H4 (cell line): Measurements from ENCODE around the gene PRAMEF1. TPM values are rescaled to one million over a fixed set of nuclear protein-coding genes. Genes with fewer than 3 reads are reported as not detected.
"Not testable (repeated sequence)": the region's sequence is repeated elsewhere in the genome, so short reads cannot be mapped to it uniquely, and the experiment has no call there.

Source experiments
- DNase-seq: peaks from one replicate; pipeline ENCODE4 v3.0.0-alpha.2; 2015; ENCODE audit warnings: low spot score
- total RNA-seq: library from RNA; depleted of rRNA; stranded (reverse); fragments of >200 nt; shearing (Covaris generic); gene quantifications from 2 replicates; pipeline ENCODE4 v1.2.3, GENCODE V29; 2014; rRNA removed

The PRAMEF1 gene
- not detected in 2 replicates for total RNA-seq

- DNase-seq, result not testable (repeated sequence)
These were observed at the start of gene PRAMEF1 for GRCh38 chr1:12791097-12791496. PRAMEF1 (plus strand) TSS chr1:12791397; CDS start chr1:12793228, 1,831 bp downstream.

- no peak for DNase-seq
These were observed 49.3 kb upstream of the PRAMEF1 start for GRCh38 chr1:12741946-12742345.

- no peak for DNase-seq
These were observed 45.8 kb upstream of the PRAMEF1 start for GRCh38 chr1:12745126-12745991.

GRCh38 chr1:12745992-12746323, 45.2 kb upstream of the PRAMEF1 start, which contains the start of gene CFAP107:
CFAP107 (plus strand) TSS chr1:12746200; CDS start chr1:12746431, 231 bp downstream.
- DNase-seq, result no peak

- DNase-seq, result no peak
These were observed 42.3 kb upstream of the PRAMEF1 start for GRCh38 chr1:12748778-12749355.

GRCh38 chr1:12754738-12755137, 36.5 kb upstream of the PRAMEF1 start:
- DNase-seq, result no peak

GRCh38 chr1:12756273-12756672, 34.9 kb upstream of the PRAMEF1 start:
- no peak for DNase-seq

GRCh38 chr1:12756768-12757413, 34.3 kb upstream of the PRAMEF1 start:
- no peak for DNase-seq

GRCh38 chr1:12757836-12758235, 33.4 kb upstream of the PRAMEF1 start:
- no peak for DNase-seq

GRCh38 chr1:12760256-12760795, 30.9 kb upstream of the PRAMEF1 start:
- DNase-seq, result no peak

- DNase-seq, result no peak
These were observed 29.4 kb upstream of the PRAMEF1 start for GRCh38 chr1:12761781-12762180.

- DNase-seq, result no peak
These were observed 28.4 kb upstream of the PRAMEF1 start for GRCh38 chr1:12762766-12763165.

- DNase-seq, result no peak
These were observed 27.7 kb upstream of the PRAMEF1 start for GRCh38 chr1:12763479-12763878.

GRCh38 chr1:12764016-12764415, 27.2 kb upstream of the PRAMEF1 start:
- no peak for DNase-seq

GRCh38 chr1:12769031-12769430, 22.2 kb upstream of the PRAMEF1 start:
- DNase-seq, result no peak

GRCh38 chr1:12769976-12770505, 21.2 kb upstream of the PRAMEF1 start:
- DNase-seq, result no peak

- no peak for DNase-seq
These were observed 20.6 kb upstream of the PRAMEF1 start for GRCh38 chr1:12770620-12771019.

- no peak for DNase-seq
These were observed 20.0 kb upstream of the PRAMEF1 start for GRCh38 chr1:12771186-12771585.

GRCh38 chr1:12772520-12772919, 18.7 kb upstream of the PRAMEF1 start:
- DNase-seq, result no peak

GRCh38 chr1:12773438-12773837, 17.8 kb upstream of the PRAMEF1 start, which contains the start of gene PRAMEF12:
PRAMEF12 (plus strand) TSS chr1:12773738; CDS start chr1:12774868, 1,130 bp downstream.
- DNase-seq, result no peak

- DNase-seq, result no peak
These were observed 16.3 kb upstream of the PRAMEF1 start for GRCh38 chr1:12774801-12775345.

GRCh38 chr1:12775443-12775842, 15.8 kb upstream of the PRAMEF1 start:
- DNase-seq, result no peak
